Inflammatory macrophage (primary cell): Measurements from ENCODE around the gene CYP4F22.

ENCODE experiments used
- DNase-seq, 2 donors: peaks; one replicate each; pipeline ENCODE4 v3.0.0-alpha.2; 2020 to 2022

The CYP4F22 gene

DNA sequence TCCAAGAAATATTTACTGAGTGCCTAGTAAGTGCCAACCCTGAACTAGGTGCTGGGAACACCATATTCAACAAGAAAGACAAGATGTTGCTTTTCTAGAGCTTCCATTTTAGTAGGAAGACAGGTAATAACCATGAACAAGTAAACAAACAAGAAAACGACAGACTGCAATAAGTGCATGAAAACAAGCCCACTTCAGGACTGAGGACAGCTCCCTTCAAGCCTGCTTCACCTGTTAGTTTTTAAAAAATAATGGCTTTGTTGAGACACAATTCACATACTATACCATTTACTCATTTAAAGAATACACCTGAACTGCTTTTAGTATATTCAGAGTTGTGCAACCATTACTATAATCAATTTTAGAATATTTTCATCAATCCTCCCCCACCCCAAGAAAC lies 30.4 kb downstream of the CYP4F22 start:
- no peak for DNase-seq

DNA sequence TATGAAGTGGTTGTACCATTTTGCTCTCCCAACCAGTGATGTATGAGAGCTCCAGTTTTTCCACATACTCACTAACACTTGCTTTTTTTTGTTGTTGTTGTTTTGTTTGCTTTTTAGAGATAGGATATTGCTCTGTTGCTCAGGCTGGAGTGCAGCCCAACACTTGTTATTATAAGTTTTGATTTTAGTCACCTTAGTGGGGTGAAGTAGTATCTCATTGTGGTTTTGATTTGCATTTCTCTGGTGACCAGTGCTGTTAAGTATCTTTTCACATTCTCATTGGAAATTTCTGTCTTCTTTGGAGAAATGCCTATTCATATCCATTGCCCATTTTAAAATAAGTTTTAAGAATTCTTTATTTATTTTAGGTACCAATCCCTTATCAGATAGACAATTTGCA lies 31.3 kb downstream of the CYP4F22 start:
- no peak for DNase-seq

DNA sequence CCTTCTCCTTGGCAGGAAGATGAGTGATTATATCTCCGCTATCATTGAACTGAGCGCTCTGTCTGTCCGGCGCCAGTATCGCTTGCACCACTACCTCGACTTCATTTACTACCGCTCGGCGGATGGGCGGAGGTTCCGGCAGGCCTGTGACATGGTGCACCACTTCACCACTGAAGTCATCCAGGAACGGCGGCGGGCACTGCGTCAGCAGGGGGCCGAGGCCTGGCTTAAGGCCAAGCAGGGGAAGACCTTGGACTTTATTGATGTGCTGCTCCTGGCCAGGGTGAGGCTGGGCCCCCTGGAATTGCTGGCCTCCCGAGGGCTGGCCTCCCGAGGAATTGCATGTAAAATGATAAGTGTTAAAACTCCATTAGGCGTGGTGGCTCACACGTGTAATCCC lies 32.1 kb downstream of the CYP4F22 start:
- DNase-seq: no peak

DNA sequence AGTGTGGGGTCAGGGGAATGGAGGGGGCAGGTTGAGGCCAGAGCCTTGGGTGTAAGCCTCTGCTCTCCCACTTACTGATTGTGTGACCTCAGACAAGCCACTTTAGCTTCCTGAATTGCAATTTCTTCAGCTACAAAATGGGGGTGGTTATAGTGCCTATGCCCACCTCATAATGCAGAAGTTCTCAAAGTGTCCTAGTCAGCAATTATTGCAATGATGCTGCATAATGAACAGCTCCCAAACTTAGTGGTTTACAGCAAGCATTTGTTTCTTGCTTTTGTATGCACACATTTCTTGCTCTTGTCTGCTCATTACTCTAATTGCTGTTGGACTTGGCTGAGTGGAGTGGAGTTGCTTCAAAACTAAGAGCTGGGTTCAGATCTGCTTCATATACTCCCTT lies 36.0 kb downstream of the CYP4F22 start:
- DNase-seq: peak in 1 of 2 donors; percentile 7

DNA sequence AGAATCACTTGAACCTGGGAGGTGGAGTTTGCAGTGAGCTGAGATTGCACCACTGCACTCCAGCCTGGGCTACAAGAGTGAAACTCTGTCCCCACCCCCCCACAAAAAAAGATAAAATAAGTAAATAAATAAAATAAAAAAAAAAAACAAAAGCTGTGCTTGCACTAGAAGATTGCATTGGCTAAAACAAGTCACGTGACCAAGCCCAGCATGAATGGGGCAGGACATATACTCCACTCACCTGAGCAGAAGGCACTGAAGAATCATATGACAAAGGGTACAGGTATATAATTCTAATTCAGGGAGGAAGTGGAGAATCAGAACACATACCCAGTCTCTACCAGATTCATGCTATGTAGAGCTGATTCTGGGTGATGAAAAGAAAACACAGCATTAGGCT lies 36.6 kb downstream of the CYP4F22 start:
- no peak for DNase-seq

DNA sequence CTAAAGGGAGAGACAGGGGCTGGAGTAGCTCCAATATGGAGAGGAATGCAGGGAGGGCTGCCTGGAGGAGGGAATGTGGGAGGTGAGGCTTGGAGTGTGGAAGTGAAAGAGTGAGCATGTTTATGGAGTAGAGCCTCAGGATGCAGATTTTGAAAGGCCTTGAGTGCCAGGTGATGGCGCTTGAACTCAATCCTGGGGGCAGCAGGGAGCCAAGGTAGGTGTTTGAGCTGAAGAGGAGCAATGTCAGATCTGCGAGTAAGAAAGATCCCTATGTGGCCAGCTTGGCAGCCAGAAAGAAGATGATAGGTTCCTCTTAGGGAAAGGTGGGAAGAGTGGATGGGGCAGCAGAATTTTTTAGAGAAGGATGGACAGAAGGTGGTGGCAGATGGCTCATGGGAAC lies 40.3 kb downstream of the CYP4F22 start:
- DNase-seq: no peak

DNA sequence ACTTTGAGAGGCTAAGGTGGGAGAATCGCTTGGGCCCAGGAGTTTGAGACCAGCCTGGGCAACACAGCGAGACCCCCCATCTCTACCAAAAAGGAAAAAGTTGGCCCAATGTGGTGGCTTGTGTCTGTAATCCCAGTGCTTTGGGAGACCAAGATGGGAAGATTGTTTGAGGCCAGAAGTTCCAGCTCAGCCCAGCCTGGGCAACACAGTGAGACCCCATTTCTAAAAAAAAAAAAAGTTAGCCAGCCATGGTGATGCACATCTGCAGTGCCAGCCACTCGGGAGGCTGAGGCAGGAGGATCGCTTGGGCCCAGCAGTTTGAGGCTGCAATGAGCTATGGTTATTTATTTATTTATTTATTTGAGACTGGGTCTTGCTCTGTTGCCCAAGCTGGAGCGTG lies 41.3 kb downstream of the CYP4F22 start:
- no peak for DNase-seq

DNA sequence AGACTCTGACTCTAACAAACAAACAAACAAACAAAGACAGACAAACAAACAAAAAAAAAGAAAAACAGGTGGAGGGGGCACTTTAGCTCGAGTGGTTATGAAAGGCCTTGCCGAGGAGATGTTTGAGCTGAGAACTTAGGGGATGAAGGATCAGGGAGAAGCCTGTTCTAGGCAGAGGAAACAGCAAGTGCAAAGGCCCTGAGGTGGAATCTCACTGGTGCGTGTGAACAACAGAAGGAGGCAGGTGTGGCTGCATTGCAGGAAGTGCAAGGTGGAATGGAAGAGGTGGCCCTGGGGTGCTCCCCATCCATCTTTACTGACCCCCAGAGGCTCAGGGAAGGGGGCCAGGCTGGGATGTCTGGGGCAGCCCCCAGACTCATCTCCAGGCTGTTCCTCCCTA lies 41.9 kb downstream of the CYP4F22 start:
- no peak for DNase-seq

DNA sequence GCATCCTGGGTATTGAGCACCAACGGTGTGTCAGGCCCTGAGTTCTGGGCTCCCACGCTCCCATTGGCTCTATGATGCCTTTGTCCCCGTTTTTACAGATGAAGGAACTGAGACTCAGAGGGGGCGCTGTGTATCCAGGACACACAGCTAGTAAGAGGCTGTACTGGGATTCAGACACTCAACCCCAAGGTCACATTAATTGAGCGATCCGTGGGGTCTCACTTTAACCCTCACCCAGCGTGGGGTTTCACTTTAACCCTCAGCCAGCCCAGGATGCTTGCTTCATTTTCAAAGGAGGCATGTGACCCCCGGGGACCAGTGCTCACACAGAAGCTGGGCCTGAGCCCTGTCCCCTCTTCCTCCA lies 42.6 kb downstream of the CYP4F22 start:
- peak in 1 of 2 donors; percentile 14 for DNase-seq

DNA sequence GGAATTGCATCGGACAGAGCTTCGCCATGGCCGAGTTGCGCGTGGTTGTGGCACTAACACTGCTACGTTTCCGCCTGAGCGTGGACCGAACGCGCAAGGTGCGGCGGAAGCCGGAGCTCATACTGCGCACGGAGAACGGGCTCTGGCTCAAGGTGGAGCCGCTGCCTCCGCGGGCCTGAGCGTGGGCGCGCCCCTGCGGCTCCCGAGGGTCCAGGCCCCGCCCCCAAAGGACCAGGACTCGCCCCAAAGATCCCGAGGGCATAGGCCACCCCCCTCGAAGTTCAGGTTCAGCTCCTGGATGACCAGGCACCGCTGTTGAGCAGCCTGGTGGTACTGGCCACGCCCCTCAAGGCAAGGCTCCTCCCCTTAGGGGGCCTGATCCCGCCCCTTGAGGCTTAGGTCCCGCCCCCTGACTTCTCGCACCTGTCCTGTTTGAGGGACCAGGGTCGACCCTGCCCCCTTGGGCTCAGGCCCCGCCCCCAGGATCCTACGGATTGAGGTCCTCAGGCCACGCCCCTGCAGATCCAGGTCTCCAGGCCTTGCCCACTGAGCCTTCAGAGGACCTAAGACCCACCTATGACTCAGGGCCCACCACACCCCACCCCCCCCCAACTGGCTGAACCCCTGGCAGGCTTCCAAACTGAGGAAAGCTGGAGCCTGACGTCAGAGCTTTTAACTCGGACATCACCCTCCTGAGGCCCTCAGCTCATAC lies 43.1 kb downstream of the CYP4F22 start:
- no peak for DNase-seq

DNA sequence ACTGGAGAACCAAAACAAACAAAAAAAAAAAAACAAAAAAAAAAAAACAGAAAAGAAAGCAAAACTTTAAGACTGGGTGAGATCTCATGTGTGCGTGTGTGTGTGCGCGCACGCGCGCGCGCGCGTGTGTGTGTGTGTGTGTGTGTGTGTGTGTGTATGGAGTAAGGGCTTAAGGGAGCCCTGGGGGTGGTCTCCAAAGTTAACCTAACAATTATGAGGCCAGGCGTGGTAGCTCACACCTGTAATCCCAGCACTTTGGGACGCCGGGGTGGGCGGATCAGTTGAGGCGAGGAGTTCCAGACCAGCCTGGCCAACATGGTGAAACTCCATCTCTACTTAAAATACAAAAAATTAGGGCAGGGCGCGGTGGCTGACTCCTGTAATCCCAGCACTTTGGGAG lies 46.7 kb downstream of the CYP4F22 start:
- no peak for DNase-seq

DNA sequence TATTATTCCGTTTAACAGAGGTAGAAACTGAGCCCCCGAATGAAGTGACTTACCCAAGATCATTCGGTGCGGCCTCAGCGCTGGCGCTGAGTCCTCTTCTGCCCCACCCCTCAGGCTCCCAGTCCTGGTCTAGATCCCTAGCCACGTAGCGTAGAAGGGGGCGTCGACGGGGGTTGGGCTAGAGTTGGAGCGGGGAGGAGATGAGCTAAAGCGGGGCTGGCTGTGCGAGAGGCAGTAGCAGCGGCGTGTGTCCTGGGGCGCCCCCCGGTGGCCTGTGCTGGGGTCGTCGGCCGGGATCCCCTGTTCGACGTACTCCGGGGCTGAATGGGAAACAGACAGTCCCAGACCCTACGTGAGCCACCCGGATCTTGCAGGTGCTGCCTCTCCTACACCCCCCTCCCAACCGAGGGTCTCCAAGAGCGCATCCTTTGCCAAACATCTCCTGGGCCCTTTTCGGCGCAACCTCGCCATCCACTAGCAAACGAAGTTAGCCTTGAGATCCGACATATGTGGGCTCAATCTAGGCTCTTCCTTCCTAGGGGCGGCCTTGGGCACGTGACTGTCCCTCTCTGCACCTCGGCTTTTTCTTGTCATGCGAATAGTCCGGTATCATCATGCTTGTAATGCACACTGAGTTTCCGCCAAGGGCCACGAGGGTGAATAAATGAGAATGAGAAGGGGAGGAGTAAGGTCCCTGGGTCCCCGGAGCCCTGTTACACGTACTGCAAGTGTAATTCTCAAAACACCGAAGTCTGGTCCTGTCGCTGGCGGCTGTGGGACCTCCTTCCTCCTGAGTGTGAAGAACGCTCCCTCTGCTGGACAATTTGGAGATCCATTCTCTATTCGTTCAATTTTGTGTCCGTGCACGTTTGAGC lies 47.7 kb downstream of the CYP4F22 start:
- DNase-seq: peak; percentile 89 to 92

DNA sequence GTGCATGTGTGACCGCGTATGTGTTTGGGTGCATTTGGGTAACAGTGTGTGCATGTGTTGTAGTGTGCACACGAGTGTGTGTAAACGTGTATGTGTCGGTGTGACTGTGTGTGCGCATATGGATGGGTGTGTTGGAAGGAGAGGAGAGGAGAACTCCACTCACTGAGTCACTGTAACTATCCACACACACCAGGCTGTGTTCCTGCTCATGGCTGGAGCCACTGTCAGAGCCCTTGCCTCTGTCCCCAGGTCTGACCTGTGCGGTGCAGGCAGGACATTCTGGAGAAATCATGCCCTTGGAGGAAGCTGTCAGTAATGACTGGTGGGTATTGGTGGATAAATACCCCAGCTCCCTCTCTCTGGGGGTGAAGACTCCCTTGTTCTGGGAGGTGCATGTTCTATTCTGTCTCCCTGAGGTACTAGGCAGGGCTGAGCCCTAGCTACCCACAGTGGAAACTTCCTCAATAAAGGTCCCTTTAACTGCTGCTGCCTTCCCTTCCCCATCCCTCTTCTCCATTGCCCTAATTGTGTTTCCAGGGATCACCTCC lies 48.4 kb downstream of the CYP4F22 start:
- DNase-seq: no peak

DNA sequence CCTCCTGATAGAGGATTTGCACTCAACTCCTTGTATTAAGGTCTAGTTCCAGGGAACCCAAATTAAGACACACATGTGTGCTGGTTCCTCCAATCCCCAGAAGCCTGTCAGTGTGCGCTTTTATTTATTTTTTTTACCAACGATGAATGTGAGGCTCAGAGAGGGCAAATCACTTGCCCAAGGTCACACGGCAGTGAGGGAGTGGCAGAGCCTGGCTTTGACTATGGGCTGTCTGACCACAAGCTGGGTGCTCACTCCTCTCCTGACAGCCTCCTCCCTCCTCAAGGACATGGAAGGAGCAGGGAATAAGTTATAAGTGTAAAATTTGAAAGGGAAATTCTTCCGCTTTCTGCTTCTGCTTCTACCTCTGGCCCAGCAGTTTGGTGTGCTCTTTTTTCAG lies 48.9 kb downstream of the CYP4F22 start:
- no peak for DNase-seq

DNA sequence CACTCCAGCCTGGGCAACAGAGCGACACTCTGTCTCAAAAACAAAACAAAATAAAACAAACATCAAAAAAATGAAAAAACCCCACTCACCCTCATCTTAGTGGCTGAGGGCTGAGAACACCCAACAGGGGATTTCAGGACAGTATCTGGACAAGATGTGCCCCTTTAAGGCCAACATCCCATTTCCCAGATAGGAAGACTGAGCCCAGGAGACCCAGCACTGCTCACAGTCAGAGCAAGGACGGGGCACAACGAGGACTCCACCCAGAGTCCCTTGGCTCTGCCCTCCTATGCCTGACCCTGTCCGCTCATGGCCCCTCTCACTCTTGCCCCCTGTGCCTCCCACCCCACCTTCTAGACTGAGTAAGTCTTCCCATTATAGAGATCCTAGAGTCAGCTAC lies 53.8 kb downstream of the CYP4F22 start:
- DNase-seq: no peak

DNA sequence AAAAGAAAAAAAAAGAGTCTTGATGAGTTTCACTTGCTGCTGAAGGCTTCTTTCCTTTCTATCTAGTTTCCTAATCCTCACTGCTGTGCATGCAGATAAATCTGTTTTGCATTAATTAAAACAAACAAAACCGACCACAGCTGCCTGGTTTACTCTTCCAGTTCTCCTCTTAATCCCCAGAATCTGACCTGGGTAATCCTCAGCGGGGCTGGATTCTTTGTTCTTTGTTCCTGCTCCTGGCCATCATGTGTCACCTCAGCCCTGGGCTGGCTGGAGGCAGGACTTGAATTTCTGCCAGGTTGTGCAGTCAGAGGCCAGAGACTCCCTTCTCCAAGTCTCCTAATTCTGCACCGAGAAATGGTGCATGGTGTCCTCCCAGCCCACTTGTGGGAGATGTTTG lies 54.5 kb downstream of the CYP4F22 start:
- DNase-seq: no peak

DNA sequence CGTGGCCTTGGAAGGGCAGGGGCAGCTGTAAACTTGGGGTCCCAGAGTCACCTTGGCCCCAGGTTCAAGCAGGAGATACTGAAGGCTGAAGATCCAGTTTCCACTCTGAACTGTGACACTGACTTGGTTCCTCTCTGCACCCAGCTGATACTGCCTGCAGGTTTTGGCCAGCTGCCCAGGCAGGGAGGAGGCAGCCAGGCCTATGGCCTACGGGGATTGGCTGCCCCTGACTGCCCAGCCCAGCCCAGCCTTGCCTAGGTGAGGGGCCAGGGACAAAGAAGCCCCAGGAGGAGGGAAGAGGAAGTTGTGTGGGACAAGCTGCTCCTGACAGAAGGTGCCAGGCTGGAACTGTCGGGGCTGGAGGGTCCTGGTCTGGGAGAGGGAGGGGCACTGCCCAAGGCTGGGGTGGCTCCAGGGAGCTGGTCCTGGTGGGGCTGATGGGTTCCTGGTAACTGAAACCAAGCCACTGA lies 55.0 kb downstream of the CYP4F22 start:
- peak in 1 of 2 donors; percentile 13 for DNase-seq

DNA sequence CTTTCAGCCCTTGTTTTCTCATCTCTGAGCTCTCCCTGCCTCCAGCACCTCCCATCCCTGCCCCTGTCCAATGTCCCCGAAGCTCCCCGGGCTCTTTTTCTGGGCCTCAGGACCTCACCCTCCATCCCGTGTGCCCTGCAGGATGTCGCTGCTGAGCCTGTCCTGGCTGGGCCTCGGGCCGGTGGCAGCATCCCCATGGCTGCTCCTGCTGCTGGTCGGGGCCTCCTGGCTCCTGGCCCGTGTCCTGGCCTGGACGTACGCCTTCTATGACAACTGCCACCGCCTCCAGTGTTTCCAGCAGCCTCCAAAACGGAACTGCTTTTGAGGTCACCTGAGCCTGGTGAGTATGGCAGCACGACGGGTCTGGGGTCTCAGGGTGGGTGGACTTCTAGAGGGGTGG lies 55.6 kb downstream of the CYP4F22 start:
- DNase-seq: no peak

DNA sequence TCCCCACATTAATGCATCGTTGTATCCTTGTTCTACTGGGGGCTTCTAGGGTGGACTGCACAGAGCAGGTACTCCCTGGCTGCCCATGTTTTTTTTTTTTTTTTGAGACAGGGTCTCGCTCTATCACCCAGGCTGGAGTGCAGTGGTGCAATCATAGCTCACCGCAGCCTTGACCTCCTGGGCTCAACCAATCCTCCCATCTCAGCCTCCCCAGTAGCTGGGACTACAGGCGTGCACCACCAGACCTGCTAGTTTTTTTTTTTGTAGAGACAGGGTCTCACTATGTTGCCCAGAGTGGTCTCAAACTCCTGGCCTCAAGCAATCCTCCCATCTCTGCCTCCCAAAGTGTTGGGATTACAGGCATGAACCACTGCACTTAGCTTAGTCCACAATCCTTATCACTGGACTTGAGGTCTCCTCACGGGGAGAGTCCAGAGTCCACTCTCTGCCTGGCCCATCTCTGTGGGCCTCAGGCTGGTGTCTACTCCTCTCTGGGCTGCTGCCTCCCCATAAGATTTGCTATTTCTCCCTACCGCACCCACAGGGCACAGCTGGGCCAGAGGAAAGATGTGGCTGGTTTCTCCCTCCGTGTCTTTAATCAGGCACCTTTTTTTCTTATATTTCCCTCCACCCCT lies 56.3 kb downstream of the CYP4F22 start:
- no peak for DNase-seq

DNA sequence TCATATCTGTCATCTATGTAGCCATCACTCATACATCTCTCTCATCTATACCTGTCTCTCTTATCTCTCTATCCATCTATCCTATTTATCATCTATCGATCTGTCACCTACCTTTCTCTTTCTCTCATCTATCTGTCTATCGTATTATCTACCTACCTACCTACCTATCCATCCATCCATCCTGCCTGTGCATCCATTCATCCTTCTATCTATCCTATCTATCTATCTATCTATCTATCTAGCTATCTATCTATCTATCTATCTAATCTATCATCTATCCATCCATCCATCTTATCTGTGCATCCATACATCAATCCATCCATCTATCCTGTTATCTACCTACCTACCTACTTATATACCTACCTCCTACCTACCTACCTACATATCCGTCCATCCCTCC lies 62.1 kb downstream of the CYP4F22 start:
- DNase-seq: no peak

DNA sequence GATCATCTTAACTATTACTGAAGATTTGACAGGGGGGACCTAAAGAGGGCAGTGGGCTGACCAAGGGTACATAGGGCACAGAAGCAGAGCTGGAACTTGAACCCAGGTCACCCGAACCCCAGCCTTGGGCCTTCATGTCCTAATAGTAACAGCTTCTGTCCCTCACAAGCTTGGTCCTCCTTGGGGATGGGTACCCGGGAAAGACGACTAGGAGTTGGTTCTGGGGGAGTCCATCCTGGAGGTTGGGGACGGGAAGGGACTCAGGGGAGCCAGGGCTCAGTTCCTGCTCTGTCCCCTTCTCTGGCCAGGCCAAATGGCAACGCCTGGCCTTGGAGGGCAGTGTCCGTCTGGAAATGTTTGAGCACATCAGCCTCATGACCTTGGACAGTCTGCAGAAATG lies 67.1 kb downstream of the CYP4F22 start:
- DNase-seq: no peak

DNA sequence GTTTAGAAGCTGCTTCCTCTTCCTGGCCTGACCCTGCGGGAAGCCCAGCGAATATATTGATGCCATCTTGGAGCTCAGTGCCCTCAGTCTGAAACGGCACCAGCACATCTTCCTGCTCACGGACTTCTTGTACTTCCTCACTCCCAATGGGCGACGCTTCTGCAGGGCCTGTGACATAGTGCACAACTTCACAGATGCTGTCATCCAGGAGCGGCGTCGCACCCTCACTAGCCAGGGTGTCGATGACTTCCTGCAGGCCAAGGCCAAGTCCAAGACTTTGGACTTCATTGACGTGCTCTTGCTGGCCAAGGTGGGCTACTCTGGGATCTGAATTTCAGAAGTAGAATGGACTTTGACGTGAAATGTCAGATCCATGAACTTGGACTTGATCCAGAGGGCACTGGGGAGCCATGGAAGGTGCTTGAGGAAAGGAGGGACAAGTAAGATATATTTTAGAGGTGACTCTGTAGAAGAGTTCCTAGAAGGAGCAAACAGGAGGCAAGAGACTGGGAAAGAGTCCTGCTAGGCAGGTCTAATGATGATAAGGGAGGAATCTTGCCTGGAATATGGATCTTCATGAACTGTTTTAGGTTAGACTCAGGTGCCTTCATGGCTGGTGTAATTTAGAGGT lies 68.3 kb downstream of the CYP4F22 start:
- no peak for DNase-seq
